Measurements from ENCODE around the gene ZNF688.
A peak's percentile ranks its signal among the peaks of the same experiment; 100 is the strongest.

The ZNF688 gene

GRCh38 chr16:30526823-30527634 lies 44.5 kb downstream of the ZNF688 start:
- peak; percentile 4 for TF ChIP-seq CTCF (IDR thresholded peaks at IDR 0.05; ENCODE audit: insufficient read depth, low read length)
- TF ChIP-seq POLR2AphosphoS5 (IDR thresholded peaks at IDR 0.05; ENCODE audit: low read depth), result peak; percentile 54; the same call in 1 of the 2 replicates
- TF ChIP-seq SPI1 (IDR thresholded peaks at IDR 0.05; ENCODE audit: borderline replicate concordance, low read depth), result no peak
- TF ChIP-seq, protein P1, sequence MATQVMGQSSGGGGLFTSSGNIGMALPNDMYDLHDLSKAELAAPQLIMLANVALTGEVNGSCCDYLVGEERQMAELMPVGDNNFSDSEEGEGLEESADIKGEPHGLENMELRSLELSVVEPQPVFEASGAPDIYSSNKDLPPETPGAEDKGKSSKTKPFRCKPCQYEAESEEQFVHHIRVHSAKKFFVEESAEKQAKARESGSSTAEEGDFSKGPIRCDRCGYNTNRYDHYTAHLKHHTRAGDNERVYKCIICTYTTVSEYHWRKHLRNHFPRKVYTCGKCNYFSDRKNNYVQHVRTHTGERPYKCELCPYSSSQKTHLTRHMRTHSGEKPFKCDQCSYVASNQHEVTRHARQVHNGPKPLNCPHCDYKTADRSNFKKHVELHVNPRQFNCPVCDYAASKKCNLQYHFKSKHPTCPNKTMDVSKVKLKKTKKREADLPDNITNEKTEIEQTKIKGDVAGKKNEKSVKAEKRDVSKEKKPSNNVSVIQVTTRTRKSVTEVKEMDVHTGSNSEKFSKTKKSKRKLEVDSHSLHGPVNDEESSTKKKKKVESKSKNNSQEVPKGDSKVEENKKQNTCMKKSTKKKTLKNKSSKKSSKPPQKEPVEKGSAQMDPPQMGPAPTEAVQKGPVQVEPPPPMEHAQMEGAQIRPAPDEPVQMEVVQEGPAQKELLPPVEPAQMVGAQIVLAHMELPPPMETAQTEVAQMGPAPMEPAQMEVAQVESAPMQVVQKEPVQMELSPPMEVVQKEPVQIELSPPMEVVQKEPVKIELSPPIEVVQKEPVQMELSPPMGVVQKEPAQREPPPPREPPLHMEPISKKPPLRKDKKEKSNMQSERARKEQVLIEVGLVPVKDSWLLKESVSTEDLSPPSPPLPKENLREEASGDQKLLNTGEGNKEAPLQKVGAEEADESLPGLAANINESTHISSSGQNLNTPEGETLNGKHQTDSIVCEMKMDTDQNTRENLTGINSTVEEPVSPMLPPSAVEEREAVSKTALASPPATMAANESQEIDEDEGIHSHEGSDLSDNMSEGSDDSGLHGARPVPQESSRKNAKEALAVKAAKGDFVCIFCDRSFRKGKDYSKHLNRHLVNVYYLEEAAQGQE (IDR thresholded peaks at IDR 0.05; ENCODE audit: insufficient replicate concordance, low read depth), result no peak
- peak; percentile 92 for TF ChIP-seq GABPA (IDR thresholded peaks at IDR 0.05; ENCODE audit: low read depth)
- no peaks in the 10 kb centered on the region for H3K27me3 ChIP-seq (ENCODE audit: insufficient read depth, poor library complexity, severe bottlenecking)
- peak; percentile 94 to 99 for DNase-seq (ENCODE audit: low read depth in 1 of 2, low spot score in 1 of 2)
- peak overlapping the region; percentile 87 for H3K4me3 ChIP-seq (replicated peaks; ENCODE audit: insufficient read depth, low read length)
- peak overlapping the region; percentile 100 for H3K27ac ChIP-seq (replicated peaks)

DNA sequence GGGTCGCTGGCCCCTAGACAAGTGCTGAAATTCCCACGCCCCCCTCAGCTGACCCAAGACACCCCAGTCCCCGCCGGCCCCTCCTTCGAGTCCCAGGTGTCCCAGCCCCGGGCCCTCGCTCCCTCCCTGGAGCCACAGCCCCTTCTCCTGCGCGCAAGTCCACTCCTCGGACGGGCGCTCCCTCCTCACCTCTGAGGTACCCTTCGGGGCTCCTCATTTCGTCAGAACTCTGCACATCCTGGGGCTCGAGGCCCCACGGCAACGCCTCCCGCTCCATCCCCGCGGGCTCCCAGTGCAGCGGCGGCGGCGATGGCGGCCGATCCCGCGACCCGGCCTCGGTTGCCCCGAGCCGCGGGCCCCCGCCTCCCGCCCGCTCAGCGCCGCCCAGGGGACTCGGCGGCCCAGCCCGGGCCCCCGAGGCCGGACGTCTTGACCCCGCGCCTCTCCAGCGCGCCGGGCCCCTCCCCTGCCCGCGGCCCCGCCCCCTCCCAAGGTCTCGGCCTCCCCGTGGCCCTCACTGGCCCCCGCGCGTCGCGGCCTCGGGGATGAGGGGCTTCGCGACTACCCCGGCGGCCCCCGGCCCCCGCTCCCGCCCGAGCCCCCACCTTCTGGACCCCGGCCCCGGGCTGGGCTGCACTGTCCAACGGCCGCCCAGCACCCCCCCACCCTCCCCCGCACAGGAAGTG lies 45.2 kb downstream of the ZNF688 start, which contains the start of gene ZNF768:
Gene ZNF768 (minus strand): TSS at position 430 of the 686 bp plus-strand sequence. CDS start 153 bp downstream, at position 277.
- Histone ChIP-seq H3K4me3 (replicated peaks; ENCODE audit: insufficient read depth, low read length) (peak within 1 kb of the TSS; percentile 87), H3K27ac (replicated peaks) (peak within 1 kb of the TSS; percentile 100), H3K27me3 (ENCODE audit: insufficient read depth, poor library complexity, severe bottlenecking) (no peaks in the 10 kb centered on the region)
- peak in 1 of 2 experiments; percentile 38 for DNase-seq (ENCODE audit: low read depth in 1 of 2, low spot score in 1 of 2)
- TF ChIP-seq POLR2AphosphoS5 (IDR thresholded peaks at IDR 0.05; ENCODE audit: low read depth), result no peak
- TF ChIP-seq SPI1 (IDR thresholded peaks at IDR 0.05; ENCODE audit: borderline replicate concordance, low read depth), result no peak
- TF ChIP-seq, protein P1 (IDR thresholded peaks at IDR 0.05; ENCODE audit: insufficient replicate concordance, low read depth), result peak; percentile 86

DNA sequence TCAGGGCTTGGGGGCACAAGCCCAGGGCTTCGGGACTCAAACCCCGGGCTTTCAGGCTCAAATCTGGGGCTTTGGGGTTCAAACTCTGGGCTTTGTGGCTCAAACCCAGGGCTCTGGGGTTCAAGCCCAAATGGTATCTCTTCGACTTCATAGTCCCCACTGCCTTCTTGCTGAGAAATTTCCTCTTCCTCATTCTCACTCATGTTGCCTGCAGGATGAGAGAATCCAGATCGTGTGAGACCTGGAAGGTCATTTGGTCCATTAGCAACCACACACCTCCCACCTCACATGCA lies 45.7 kb downstream of the ZNF688 start:
- Histone ChIP-seq H3K27me3 (ENCODE audit: insufficient read depth, poor library complexity, severe bottlenecking) (no peaks in the 10 kb centered on the region), H3K4me3 (replicated peaks; ENCODE audit: insufficient read depth, low read length) (peak overlapping the region; percentile 87), H3K27ac (replicated peaks) (peak overlapping the region; percentile 66)
- TF ChIP-seq POLR2AphosphoS5 (IDR thresholded peaks at IDR 0.05; ENCODE audit: low read depth), result no peak
- peak; percentile 79 for TF ChIP-seq SPI1 (IDR thresholded peaks at IDR 0.05; ENCODE audit: borderline replicate concordance, low read depth)
- no peak for DNase-seq (ENCODE audit: low read depth in 1 of 2, low spot score in 1 of 2)

- Histone ChIP-seq H3K27ac (replicated peaks) (no peak overlapping the region), H3K4me3 (replicated peaks; ENCODE audit: insufficient read depth, low read length) (no peak overlapping the region), H3K27me3 (ENCODE audit: insufficient read depth, poor library complexity, severe bottlenecking) (no peaks in the 10 kb centered on the region)
- DNase-seq (ENCODE audit: low read depth in 1 of 2, low spot score in 1 of 2), result no peak
- 0 out of 2 replicates have a peak, but pooled peaks have one; percentile 4 for TF ChIP-seq POLR2AphosphoS5 (IDR thresholded peaks at IDR 0.05; ENCODE audit: low read depth)
- no peak for TF ChIP-seq CTCF (IDR thresholded peaks at IDR 0.05; ENCODE audit: insufficient read depth, low read length)
- no peak for TF ChIP-seq SPI1 (IDR thresholded peaks at IDR 0.05; ENCODE audit: borderline replicate concordance, low read depth)
These were observed 46.6 kb downstream of the ZNF688 start for GRCh38 chr16:30524575-30525568.
